ENCODE measurements around the gene A1CF.

DNA sequence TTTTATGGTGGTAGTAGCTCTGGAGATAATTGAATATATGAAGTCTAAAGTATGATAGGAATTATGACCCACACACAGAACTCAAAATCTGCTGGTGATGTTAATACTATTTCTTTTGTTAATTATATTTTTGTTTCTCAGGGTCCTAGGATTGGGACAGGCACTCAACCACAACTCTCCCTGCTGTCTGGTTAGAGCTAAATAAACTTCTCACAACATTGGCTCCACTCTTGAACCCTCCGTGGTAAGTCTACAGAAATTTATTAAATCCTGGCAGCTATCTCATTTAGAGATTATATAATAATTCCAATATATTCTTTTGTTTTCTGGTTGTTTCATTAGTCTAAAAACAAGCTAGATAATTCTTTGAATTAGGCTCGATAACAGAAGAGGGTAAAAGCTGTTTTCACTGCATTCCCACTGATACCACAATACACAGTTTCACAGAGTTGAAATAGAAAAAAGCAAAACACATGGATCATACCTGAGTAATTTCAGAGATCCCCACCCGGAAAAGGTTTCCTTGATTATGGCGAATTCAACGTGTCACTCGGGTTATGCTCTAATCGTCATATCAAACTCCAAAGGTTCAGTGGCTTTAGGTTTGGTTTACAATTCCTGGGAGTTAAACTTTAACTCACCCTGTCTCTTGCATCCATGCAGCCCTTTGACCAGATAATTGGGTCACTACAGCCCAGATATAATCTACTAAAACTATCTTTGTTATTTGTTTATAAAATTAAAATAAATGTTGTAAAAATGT, at the start of gene A1CF:
- TF ChIP-seq, protein P1, sequence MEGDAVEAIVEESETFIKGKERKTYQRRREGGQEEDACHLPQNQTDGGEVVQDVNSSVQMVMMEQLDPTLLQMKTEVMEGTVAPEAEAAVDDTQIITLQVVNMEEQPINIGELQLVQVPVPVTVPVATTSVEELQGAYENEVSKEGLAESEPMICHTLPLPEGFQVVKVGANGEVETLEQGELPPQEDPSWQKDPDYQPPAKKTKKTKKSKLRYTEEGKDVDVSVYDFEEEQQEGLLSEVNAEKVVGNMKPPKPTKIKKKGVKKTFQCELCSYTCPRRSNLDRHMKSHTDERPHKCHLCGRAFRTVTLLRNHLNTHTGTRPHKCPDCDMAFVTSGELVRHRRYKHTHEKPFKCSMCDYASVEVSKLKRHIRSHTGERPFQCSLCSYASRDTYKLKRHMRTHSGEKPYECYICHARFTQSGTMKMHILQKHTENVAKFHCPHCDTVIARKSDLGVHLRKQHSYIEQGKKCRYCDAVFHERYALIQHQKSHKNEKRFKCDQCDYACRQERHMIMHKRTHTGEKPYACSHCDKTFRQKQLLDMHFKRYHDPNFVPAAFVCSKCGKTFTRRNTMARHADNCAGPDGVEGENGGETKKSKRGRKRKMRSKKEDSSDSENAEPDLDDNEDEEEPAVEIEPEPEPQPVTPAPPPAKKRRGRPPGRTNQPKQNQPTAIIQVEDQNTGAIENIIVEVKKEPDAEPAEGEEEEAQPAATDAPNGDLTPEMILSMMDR (conservative IDR thresholded peaks at IDR 0.05) = no peak
- TF ChIP-seq EZH2 (IDR thresholded peaks at IDR 0.05; ENCODE audit: low read depth) = no peak
